Stimulated activated CD8-positive, alpha-beta memory T cell treated with anti-CD3 and anti-CD28 coated beads, Interleukin-15, amount 100 ng/mL, for 24 hours (primary cell): ENCODE results near the gene FGD4.

Experiments used
- DNase-seq: peaks from one replicate; pipeline ENCODE4 v3.0.0-alpha.2; 2020; ENCODE audit warnings: low read depth

FGD4 gene

DNA sequence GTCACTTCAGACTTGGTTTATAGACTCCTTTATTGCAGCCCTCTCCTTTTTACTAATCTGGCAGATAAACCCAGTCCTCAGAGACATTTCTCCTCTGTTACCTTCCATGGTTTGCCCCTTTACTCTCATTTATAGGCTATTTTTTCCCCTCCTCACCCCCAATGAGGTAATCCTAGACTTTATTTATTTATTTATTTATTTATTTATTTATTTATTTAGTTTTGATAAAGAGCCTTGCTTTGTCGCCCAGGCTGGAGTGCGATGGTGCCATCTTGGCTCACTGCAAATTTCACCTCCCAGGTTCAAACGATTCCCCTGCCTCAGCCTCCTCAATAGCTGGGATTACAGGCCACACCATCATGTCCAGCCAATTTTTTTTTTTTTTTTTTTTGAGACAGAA, 8.4 kb downstream of the FGD4 start:
- no peak for DNase-seq

DNA sequence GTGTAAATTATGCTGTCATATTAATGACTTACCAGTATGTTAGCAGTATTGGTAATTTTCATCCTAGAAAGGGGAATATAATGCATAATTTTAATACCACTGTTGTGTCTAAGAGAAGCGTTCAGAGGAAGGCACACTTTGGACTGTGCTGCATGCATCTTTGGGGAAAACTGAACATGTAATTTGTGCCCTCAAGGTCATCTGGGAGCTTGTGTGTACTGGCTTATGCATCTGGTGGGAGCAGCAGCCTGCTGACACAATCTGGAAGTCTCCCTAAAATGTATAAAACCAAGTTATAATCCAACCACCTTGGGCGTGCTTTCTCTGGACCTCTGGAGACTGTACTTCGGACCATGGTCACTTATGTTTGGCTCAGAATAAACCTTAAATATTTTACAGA, 14.1 kb downstream of the FGD4 start:
- no peak for DNase-seq

DNA sequence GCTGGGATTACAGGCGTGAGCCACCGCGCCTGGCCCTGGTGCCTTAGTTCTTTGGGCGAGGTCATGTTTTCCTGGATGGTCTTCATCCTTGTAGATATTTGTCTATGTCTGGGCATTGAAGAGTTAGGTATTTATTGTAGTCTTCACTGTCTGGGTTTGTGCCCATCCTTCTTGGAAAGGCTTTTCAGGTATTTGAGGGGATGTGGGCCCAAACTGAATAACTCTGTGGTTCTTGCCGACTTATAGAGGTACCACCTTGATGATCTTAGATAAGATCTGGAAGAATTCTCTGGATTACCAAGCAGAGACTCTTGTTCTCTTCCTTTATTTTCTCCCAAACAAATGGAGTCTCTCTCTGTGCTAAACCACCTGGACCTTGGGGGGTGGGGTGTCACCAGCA, 18.9 kb downstream of the FGD4 start:
- no peak for DNase-seq

DNA sequence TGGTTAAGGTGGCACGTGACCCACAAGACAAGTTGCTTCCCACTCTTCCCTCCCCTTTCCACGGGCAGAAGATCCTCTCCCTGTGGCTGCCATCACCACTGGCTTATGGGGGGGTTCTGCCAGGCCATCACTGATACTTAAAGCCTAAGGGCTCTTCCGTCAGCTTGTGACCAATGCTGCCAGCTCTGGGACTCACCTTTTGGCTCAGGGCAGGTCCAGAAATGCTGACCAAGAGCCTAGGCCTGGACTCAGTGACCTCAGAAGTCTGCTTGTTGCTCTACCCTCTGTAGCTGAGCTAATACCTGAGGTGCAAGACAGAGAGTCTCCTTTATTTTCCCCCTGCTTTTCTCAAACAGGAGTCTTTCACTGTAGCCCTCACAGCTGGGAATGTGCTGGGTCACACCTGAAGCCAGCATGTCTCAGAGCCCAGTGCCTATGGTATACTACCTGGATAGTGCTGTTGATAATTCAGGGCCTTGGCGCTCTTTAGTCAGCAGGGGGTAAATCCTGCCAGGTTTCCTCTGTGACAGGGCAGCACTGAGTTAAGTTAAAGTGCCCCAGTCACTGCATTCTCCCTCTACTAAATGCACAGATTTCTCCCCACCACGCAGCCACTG, 19.7 kb downstream of the FGD4 start:
- DNase-seq = no peak

DNA sequence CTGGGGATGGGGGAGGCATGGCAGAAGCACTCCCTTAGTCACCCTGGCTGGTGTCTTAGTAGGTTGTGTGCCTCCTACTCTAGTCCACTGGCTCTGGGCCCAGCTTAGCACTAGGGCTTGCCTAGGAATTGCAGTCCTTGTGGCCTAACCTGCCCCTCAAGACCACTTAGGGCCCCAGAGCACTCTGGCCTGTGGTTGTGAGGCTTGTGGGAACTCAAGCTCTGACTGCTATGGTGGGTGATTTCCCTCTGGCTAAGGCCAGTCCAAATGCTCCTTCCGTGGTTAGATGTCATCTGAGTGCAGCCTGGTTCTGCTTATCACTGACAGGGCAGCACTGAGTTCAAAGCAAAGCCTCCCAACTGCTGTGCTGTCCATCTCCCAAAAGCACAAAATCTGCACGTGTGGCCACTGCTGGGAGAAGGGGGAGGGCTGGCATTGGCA, 20.2 kb downstream of the FGD4 start:
- no peak for DNase-seq

DNA sequence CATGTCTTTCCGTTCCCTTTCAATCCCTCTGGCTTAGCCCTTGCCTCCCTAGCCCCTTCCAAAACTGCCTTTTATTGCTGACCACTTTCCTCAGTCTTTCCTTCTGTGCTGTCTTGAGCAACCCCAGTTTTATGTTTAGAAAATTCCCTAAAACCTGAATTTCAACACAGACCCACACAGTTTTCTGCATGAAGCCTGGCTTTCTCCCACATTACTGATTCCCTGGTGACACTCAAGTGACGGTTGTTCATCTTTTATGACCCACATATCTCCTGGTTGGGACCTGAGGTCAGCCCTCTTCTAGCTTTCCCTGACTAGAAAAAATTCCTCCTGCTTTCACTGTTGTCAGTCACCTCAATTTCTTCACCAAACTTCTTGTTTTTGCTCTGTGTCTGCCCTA, 21.0 kb downstream of the FGD4 start:
- DNase-seq = no peak

DNA sequence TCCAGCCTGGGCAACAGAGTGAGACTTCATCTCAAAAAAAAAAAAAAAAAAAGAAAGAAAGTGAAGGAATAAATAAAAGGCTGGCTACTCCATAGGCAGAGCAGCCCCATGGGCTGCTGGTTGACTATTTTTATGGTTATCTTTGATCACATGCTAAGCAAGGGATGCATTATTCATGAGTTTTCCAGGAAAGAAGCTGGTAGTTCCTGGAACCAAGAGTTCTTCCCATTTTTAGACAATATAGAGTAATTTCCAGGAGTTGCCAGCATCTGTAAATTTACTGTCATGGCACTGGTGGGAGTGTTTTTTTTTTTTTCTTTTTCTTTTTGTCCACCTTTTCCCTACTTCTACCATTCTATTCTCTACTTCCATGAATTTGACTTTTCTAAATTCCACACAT, 24.2 kb downstream of the FGD4 start:
- DNase-seq = no peak

DNA sequence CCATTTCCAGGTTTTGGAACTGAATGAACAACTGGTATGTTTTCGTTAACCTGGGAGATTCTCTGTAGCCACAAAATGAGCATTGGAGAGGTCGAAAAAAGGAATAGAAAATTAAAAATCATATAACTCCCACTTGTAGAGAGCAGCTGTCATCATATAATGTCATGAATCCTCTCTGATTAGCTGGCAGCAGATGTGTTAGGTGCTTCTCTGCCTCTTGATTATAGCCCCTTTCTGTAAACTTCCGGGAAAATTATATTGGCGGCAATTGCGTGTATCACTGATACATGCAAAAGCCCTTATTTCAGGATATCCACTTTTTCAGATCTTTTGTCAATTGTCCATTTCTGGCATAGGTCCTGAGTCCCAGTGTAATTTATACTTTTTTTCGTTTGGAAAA, 31.7 kb downstream of the FGD4 start:
- DNase-seq = no peak

DNA sequence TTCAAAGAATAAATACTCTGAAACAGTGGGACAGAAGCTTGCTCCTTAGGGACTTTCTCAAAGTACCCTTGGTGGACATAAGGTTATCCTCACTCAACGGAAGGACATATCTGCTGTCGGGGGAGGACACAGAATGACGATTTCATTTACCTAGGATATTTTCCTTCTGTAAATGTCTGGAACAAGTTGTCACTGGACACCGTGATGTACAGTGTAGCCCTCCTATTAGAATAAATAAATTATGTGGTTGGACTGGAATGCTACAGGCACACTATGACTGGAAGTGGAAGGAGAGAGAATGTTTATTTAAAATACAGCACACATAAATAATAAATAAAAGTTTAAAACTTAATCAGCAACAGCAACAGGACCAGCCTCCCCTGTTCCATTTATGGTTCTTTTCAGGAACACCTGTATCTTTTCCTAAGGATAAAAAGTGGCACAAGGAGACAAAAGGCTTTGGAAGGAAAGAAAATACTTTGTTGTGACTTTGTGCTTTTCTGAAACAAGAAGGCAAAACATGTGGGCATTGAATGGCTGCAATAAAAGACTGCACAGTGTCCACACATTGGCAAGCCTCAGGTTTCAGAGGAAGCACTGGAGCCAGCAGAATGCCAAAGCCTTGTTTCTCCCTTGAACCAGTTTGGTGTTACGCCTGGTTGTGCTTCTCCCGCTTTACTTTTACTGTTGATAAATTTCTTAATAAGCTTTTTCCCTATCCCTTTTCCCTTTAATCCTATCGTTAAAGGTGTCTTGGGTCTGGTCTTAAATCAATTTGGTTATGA, 36.8 kb downstream of the FGD4 start:
- no peak for DNase-seq

DNA sequence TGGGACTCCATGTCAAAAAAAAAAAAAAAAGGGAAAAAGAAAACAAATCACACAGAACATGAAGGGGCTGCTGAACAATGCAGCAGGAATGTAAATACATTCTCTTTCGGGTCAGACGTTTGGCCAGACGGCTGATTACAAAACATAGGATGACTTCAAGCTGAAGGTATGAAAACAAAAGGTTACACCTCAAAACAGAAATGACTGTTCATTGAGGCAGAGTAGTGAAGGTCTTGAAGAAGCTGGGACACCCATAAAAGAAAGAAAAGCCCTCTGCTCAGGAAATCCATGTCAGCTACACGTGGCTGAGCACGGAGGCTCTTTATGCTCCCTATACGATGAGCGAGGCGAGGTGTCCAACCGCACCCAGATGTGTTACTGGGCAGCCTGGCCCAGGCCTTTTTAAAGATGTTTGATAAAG, 37.7 kb downstream of the FGD4 start:
- DNase-seq = no peak

DNA sequence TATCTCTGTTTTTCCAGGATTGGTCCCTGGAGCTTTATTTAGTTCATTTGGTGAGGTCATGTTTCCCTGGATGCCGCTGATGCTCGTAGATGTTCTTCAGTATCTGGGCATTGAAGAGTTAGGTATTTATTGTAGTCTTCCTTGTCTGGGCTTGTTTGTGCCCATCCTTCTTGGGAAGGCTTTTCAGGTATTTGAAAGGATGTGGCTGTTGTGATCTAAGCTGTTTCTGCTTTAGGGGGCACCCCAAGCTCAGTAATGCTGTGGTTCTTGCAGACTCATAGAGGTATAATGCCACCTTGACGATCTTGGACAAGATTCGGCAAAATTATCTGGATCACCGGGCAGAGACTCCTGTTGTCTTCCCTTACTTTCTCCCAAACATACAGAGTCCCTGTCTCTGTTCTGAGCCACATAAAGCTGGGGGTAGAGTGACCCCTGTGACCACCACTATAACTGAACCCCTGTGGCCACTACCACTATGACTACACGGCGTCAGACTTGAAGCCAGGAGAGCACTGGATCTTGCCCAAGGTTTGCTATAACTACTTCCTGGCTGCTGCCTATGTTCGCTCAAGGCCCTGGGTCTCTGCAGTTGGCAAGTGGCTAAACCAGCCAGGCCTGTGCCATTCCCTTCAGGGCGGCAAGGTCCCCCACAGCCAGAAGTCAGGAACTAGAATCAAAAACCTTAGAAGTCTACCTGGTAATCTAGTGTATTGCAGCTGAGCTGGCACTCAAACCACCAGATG, 40.9 kb downstream of the FGD4 start:
- DNase-seq = no peak

DNA sequence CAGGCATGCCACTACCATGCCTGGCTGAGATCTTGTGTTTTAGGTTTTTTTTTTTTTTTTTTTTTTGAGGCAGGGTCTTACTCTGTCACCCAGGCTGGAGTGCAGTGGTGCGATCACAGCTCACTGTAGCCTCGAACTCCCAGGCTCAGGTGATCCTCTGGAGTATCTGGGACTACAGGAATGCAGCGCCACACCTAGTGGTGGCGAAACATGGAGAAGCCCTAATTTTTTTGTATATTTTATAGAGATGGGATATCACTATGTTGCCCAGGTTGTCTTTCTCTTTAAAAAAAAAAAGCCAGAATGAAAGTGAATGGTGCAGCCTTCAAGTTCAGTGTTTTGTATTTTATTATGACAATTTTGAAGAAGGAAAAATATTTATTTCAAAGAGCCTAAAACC, 44.1 kb downstream of the FGD4 start:
- no peak for DNase-seq

DNA sequence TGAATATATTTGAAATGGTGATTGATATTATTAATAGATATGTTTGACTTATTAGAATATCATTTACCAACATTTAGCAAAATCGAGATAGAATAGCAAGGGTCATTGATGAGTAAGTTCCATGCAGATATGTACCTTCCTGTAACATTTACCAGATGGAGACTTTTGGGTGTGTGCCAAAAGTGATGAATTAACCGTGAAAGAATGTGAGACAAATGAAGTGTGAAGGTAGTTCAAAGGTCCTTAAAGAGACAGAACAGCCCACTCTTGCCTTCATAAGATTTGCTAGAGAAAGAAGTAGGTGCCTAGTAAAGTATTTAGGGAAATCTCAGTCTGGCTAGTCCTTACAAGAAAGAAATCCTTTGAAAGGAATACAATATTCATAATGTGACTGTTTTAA, 45.5 kb downstream of the FGD4 start:
- no peak for DNase-seq

DNA sequence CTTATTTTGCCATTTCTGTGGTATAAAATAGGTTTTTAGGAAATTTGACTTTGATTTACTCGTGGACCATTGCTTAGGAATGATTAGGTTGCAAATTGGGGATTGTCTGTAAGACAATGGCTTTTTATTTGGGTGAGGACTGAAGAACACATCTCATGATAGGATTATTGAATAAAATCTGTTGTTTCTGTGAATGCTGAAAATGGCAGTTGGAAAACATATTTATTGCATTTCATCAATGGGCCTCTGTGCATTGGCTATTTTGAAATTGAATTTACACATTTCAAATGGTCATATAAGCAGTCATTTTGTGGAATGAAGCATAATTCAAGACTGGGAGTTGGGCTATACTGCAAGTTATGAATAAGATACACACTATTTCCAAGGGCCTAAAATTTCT, 46.0 kb downstream of the FGD4 start:
- no peak for DNase-seq

DNA sequence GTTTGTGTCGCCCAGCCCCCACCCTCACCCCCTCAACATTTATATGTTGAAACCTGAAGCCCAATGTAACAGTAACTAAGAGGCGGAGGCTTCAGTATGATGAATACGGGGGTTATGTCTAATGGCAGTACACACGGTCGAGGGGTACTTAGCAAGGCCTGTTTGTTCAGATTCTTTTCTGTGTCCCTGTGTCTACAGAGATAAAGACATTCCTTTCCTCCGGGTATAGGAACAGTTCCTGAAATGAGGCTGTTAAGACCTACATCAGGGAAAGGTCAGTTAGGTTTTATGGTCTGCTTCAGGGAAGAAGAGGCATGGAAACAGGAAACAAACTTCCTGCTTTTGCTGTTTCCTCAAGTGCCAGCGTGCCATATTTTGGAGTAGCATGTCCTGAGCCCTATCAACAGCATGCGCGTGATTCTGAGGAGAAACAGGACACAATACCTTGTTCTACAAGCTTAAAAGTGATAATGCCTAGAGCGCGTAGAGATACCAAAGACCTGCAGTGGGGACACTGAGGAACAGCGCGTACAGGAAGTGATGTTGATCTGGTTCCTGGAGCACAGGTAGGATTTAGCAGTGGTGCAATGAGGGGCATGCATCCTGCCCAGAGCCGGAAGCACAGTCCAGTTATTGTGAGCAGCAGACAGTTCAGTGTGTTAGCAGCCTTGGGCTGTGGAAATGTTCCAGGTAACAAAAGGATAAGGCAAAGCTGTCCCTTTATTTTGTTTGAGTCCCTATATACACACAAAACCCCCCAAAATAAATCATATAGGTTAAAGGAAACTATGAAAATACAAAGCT, 47.2 kb downstream of the FGD4 start:
- no peak for DNase-seq

DNA sequence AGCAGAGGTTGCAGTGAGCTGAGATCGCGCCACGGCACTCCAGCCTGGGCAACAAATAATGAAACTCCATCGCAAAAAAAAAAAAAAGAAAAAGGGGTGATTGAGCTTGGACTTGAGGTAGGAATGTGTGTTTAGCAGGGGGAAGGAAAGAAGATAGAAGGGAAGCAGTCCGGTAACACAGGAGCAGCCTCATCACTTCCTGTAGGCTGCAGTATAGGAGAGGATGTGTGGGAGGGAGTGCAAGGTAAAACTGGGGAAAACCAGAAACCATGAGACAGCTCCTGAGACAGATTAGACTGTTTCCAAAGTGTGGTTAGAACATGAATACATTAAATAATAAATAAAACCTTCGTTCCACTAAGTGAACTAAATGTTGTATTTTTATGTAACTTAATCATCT, 49.2 kb downstream of the FGD4 start:
- no peak for DNase-seq

DNA sequence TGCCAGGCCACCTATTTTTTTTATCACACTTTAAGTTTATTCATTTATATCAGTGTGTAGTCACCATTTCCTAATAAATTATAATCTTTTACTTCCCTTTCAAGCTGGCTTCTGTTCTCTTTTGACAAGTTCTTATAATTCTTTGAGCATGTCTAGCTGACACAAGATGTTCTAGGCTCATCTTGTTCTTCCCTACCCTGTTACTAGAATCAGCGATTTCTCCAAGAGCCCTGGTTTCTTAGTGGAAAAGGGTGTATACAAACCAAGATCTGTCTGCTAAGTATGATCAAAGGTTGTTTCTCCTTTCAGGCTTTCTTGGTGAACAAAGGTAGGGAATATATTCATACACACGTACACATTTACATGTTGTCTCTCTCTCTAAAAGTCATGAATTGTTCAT, 51.0 kb downstream of the FGD4 start:
- no peak for DNase-seq

DNA sequence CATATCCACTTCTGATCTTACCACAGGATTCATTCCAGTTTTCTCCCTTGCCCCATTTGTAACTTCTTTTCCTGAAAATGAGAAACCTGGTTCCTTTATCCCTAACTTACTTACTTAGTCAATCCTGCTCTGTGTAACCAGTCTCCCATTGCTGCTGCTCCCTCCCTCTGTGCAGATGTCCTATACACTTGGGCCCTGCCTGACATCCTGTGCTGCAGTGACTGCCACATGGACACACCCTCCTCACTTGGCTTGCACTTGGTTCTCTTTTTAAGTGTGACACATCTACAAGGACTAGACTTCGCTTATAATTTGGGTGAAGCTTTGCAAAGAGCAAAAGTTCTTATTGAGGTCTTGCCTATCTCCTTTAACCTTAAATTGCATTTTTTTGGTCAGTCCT, 51.4 kb downstream of the FGD4 start:
- no peak for DNase-seq

DNA sequence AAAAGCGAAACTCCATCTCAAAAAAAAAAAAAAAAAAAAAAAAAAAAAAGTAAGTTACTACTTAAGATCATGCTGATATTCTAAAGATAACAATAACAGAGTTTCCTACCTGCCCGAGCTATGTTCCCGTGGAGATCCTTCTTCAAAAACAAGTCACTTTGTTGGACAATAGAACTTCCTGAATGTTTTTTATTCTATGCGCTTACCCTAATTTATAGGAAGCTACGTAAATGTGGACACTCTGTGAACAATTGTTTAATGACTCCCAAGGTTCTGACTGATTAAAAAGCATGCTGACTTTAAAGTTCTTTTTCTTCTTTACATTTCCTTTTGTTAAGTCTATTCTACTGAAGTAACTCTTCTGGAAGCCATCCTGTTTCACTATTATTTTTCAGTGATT, 52.5 kb downstream of the FGD4 start:
- DNase-seq = no peak

DNA sequence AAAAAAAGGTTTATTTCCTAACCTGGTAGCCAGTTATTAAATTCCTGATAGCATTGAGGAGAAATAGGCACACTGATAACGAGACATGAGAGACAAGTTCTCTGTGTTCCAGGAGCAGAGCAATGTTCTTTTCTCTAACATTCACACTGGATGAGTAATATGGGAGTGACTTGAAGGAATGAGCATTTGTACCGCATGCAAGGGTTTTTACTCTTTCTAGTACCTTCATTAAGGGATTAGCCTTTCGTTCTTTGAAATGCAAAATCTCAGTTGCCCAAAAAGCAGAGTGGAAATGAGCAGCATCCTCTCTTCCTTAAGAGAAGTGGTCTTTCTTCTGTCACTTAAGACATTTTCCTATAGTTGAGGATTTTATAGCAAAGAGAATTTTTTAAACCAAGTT, 54.7 kb downstream of the FGD4 start:
- DNase-seq = no peak

DNA sequence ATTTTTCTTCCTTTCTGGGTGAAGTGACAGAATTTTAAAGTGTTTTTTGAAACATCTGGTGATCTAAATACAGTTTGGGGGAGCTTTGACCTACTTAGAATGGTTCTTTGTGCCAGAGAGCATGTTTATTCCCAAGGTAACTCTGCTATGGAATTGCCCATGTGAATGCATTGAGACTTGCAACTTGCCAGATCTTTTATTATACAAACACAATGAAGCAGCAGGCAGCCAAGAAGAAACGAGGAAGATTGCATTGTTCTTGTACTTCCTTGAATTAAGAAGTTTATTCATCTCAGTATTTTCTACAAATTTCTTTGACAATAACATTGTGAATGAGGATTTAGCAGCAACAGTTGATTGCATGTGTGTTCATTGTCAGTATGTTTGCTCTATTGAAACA, 55.5 kb downstream of the FGD4 start:
- DNase-seq = no peak

DNA sequence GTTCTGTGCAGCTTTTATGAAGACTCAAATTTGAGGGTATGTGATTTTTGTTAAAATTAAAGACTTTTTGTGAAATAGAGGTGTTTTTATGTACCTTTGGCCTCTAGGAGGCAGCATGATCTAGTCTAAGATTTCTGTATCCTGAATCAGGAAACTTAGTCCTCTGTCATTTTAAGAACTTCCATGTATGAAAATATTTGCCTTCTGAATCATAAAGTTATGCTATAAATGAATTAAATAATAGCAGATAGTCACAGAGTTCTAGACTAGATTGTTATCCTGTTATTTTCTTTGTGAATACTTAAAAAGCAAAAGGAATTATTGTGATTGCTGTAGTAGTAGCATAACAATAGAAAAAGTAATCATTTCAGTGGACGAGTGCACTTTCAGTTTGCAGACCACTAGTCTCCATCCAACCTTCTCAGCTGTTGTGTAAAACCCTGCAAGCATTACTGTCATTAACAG, 56.3 kb downstream of the FGD4 start:
- no peak for DNase-seq
